ES-I3 (cell line): ENCODE data around the gene MKLN1.
"Not testable (repeated sequence)": the region's sequence is repeated elsewhere in the genome, so short reads cannot be mapped to it uniquely, and the experiment has no call there.

Experiments used
- H3K36me3 ChIP-seq: 2 replicates; pipeline ENCODE4 v1.6.1; 2013; ENCODE audit warnings: mild to moderate bottlenecking, low read length, control low read depth, moderate library complexity; ENCODE audit not compliant: insufficient read depth
- H3K4me1 ChIP-seq: 2 replicates; pipeline ENCODE4 v1.6.1; 2013; ENCODE audit warnings: mild to moderate bottlenecking, control low read depth, low read length; ENCODE audit not compliant: insufficient read depth
- H3K9ac ChIP-seq: 2 replicates; pipeline ENCODE4 v1.6.1; 2013; ENCODE audit warnings: low read depth, mild to moderate bottlenecking, low read length, moderate library complexity
- H3K9me3 ChIP-seq: 2 replicates; pipeline ENCODE4 v1.6.1; 2013; ENCODE audit warnings: mild to moderate bottlenecking, low read length, moderate library complexity; ENCODE audit not compliant: control insufficient read depth, insufficient read depth

The MKLN1 gene

DNA sequence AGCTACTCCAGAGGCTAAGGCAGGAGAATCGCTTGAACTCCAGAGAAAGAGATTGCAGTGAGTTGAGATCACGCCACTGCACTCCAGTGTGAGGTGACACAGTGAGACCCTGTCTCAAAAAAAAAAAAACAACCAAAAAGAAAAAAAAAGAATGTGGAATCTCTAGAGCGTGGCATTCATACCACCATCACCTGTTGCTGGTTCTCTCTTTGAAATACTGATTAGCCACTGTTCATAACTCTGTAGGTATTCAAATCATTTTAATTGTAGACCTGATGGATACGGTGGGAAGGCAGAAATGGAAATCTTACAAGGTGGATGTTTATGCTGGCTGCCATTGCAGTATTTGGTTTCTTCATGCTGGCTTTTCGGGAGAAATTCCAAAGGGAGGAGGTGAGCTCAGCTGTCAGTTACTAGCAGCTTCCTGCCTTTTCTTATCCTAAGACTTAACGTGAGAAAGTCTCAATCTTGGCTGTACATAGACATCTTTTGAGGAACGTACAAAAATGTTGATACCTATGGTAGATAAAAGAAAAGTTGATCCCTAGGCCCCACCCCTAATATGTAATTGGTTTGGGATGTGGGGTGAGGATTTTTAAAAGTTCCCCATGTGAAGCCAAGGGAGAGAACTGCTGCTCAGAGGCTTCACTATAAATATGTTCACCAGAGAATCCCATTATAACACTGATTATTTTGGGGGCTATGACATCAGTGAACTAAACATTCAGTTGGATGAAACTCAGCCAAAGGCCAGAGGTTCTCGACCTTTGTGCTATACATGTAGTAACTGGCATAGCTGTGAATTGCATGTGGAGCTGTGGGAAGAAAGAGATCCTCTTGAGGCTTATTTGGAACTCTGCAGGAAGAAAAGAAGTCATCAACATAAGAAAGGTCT is 26.9 kb upstream of the MKLN1 start:
- no peak overlapping the region for H3K9ac ChIP-seq
- H3K9me3 ChIP-seq, result no peaks in the 10 kb centered on the region
- H3K36me3 ChIP-seq, result no peaks in the 10 kb centered on the region
- peaks cover 8% of the 10 kb centered on the region for H3K4me1 ChIP-seq

DNA sequence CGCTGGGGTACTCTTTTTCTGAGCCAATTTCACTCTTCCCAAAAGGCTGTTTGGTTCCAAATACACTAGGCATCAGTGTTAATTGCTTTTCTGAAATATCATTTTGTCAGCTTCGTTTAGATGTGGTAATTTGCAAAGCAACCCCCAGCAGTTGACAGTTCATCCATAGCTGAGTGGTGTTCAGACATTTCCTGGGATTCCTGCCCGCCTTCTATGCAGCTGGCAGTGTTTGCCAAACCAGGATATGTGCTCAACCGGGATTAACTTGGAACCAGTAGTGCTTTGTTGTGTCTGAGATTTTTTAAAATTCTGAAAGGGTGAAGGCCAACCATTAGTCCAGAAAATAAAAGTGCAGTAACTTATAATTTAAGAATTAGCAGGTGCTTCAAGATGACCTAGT is 25.2 kb upstream of the MKLN1 start:
- no peaks in the 10 kb centered on the region for H3K36me3 ChIP-seq
- peaks cover 8% of the 10 kb centered on the region for H3K4me1 ChIP-seq
- H3K9ac ChIP-seq, result no peak overlapping the region
- peaks cover 3% of the 10 kb centered on the region; the same call in 1 of the 2 replicates for H3K9me3 ChIP-seq

- Histone ChIP-seq H3K36me3 (peaks cover 3% of the 10 kb centered on the region; the same call in 1 of the 2 replicates), H3K9me3 (peaks cover 9% of the 10 kb centered on the region), H3K4me1 (peaks cover 8% of the 10 kb centered on the region), H3K9ac (no peak overlapping the region)
These were observed 24.6 kb upstream of the MKLN1 start for GRCh38 chr7:131302876-131303707.

GRCh38 chr7:131305152-131305551 is 22.5 kb upstream of the MKLN1 start:
- peaks cover 9% of the 10 kb centered on the region for H3K9me3 ChIP-seq
- peaks cover 3% of the 10 kb centered on the region; the same call in 1 of the 2 replicates for H3K36me3 ChIP-seq
- peaks cover 8% of the 10 kb centered on the region for H3K4me1 ChIP-seq
- H3K9ac ChIP-seq, result no peak overlapping the region

GRCh38 chr7:131306041-131306440 is 21.6 kb upstream of the MKLN1 start:
- H3K4me1 ChIP-seq, H3K36me3 ChIP-seq, H3K9ac ChIP-seq: not testable (repeated sequence)
- H3K9me3 ChIP-seq, result peaks cover 10% of the 10 kb centered on the region

- no peaks in the 10 kb centered on the region for H3K4me1 ChIP-seq
- H3K9ac ChIP-seq, result no peak overlapping the region
- peaks cover 14% of the 10 kb centered on the region for H3K9me3 ChIP-seq
- peaks cover 3% of the 10 kb centered on the region; the same call in 1 of the 2 replicates for H3K36me3 ChIP-seq
These were observed 20.9 kb upstream of the MKLN1 start for GRCh38 chr7:131306777-131307176.

DNA sequence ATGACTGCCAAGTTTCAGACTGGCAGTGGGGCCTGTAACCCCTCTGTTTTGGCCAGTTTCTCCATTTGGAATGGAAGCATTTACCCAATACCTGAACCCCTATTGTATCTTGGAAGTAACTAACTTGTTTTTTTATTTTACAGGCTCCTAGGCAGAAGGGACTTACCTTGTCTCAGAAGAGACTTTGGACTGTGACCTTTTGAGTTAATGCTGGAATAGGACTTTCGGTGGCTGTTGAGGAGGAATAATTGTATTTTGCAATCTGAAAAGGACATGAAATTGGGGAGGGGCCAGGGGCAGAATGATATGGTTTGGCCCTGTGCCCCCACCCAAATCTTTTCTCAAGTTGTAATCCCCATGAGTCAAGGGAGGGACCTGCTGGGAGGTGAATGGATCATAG is 20.0 kb upstream of the MKLN1 start:
- no peaks in the 10 kb centered on the region for H3K4me1 ChIP-seq
- H3K9me3 ChIP-seq, result peaks cover 18% of the 10 kb centered on the region
- no peak overlapping the region for H3K9ac ChIP-seq
- peaks cover 3% of the 10 kb centered on the region; the same call in 1 of the 2 replicates for H3K36me3 ChIP-seq

DNA sequence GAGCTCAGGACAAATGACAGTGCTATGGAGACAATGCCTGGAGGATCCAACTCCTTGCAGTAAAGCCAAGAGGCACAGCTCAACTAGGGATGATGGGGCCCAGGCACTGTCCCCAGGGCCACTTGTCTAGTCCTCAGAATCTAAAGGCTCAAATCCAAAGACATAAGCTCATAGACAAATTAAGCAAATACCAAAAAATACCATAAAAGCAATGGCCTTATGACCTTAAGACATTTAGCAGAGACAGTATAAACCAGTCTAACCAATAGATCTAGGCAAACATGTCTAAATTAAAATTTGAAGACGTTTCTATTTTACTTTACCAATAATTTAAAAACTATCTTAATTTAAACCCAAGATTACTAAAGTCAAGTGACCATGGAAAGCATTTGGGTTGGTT is 14.8 kb upstream of the MKLN1 start:
- Histone ChIP-seq H3K9ac (no peak overlapping the region), H3K4me1 (no peaks in the 10 kb centered on the region), H3K9me3 (peaks cover 13% of the 10 kb centered on the region; the same call in 1 of the 2 replicates), H3K36me3 (peaks cover under 1% of the 10 kb centered on the region; the same call in 1 of the 2 replicates)

DNA sequence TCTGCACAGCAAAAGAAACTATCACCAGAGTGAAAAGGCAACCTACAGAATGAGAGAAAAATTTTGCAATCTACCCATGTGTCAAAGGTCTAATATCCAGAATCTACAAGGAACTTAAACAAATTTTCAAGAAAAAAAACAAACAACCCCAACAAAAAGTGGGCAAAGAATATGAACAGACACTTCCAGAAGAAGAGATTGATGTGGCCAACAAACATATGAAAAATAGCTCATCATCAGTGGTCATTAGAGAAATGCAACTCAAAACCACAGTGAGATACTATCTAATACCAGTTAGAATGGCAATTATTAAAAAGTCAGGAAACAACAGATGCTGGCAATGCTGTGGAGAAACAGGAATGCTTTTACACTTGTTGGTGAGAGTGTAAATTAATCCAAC is 7.1 kb upstream of the MKLN1 start:
- H3K4me1 ChIP-seq, result no peaks in the 10 kb centered on the region; the same call in 1 of the 2 replicates
- H3K36me3 ChIP-seq, result no peaks in the 10 kb centered on the region
- no peak overlapping the region for H3K9ac ChIP-seq
- H3K9me3 ChIP-seq, result no peaks in the 10 kb centered on the region

DNA sequence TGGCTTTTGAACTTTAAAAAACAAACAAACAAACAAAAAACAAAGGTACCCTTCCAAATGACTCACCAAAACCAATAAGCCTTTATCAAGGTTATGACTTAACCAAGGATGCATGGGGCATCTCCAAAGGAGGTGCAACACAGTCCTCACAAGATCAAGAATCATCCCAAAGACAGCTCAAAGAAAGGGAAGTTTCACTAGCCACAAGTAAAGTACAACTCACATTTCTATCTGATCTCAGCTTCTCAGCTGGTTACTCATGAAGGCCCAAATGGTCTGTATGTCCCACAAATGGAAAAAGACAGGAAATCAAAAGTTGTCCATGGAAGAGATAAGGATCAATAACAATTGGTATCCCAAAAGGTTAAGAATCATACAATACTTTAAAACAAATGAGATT is 6.0 kb upstream of the MKLN1 start:
- Histone ChIP-seq H3K9ac (no peak overlapping the region), H3K4me1 (no peaks in the 10 kb centered on the region; the same call in 1 of the 2 replicates), H3K36me3 (no peaks in the 10 kb centered on the region), H3K9me3 (no peaks in the 10 kb centered on the region)

GRCh38 chr7:131322061-131322460 is 5.6 kb upstream of the MKLN1 start:
- Histone ChIP-seq H3K9ac (no peak overlapping the region), H3K9me3 (no peaks in the 10 kb centered on the region), H3K36me3 (no peaks in the 10 kb centered on the region), H3K4me1 (no peaks in the 10 kb centered on the region; the same call in 1 of the 2 replicates)

- Histone ChIP-seq H3K4me1 (no peaks in the 10 kb centered on the region; the same call in 1 of the 2 replicates), H3K36me3 (no peaks in the 10 kb centered on the region), H3K9ac (no peak overlapping the region), H3K9me3 (no peaks in the 10 kb centered on the region)
These were observed 4.8 kb upstream of the MKLN1 start for GRCh38 chr7:131322861-131323260.

DNA sequence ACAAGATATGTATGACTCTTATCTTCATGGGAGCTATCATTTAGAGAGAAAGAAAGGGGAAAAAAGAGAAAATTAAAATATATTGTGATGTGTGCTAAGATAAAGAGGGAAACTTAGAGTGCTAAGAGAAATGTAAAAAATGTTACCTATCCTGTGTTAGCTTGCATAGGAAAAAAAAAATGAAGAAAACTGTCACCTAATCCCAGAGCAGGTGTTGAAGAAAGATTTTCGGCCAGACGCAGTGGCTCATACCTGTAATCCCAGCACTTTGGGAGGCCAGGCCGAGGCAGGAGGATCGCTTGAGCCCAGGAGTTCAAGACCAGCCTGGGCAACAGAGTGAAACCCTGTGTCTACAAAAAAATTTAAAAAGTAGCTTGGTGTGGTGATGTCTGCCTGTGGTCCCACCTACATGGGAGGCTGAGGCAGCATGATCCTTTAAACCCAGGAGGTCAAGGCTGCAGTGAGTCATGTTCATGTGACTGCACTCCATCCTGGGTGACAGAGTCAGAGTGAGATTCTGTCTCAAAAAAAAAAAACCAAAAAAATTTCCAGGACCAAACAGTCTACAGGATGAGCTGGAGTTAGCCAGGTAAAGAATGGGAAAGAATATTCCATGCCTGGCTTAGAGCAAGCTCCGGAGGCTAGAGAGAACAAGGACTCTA is 2.4 kb upstream of the MKLN1 start:
- peaks cover 8% of the 10 kb centered on the region for H3K4me1 ChIP-seq
- no peak overlapping the region for H3K9ac ChIP-seq
- no peaks in the 10 kb centered on the region for H3K9me3 ChIP-seq
- no peaks in the 10 kb centered on the region for H3K36me3 ChIP-seq

- Histone ChIP-seq H3K4me1 (peaks cover 8% of the 10 kb centered on the region), H3K9ac (peak overlapping the region; percentile 88; the same call in 1 of the 2 replicates), H3K9me3 (no peaks in the 10 kb centered on the region), H3K36me3 (no peaks in the 10 kb centered on the region)
These were observed 1.1 kb upstream of the MKLN1 start for GRCh38 chr7:131326576-131326975.
